Hippocampal formation (tissue), 2 donors: ENCODE data around the gene CLK1.
"Not testable (repeated sequence)": the region's sequence is repeated elsewhere in the genome, so short reads cannot be mapped to it uniquely, and the experiment has no call there.

Experiments
- DNase-seq, 2 donors: peaks; one replicate each; lab custom pipeline; 2025; lab: John Stamatoyannopoulos, UW

The CLK1 gene

DNA sequence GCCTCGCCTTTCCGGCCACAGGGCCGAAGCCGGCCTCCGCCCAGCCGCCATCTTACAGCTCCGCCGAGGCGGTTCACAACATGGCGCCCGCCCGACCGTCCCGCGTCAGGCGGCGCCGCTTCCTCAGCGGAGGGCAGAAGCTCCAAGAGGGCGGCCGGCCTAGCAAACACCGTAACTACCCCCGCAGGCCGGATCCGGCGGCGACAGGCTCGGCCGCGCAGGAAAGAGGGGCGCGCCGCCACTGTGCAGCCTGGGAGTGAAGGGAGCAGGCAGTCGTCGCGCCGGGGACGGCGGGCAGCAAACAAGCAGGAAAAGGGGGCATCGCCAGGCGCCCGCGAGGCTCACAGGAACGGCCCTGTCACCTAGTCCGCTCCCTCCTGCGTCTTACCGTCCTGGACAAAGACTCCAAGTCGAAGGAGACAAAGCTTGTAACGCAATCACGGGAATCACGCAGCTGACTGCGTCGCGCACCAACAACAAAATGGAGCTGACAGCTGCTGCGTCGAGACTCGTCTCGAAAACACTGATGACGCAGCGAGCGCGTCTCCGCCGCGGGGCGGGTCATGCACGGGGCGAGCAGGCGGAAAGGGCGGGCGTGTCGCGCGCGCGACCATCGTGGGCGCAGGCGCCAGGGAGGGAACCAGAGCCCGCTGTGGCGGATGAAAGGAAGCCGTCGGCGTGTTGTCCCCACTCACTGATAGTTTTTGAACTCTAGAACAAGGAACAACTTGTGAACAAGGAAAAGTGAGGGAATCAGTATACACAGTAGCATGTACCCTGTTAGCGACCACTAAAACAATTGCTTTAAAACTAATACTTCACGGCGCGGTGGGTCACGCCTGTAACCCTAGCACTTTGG, at the start of gene CLK1:
Gene CLK1, minus strand, starts transcription at position 483 of the 859 bp plus-strand sequence. CDS start 2,796 bp downstream, outside the sequence.
- DNase-seq, result peak; percentile 90 to 91

DNA sequence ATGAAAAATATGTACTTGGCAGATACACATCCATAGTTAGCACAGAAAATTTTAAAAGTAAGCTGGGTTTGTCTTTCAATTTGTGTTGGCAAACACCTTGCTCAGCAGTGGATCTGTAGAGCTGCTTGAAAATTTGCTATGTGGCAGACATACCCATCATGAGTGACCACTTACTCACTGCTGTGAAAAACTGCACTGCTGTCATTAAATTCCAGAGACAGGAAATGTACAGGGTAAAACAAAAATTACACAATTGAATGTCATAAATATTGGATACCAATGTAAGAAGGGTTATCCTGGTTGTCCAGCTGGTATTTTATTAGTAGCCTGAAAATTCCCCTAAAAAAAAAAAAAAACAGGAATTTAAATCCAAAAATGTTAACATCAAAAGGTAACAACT, 49.2 kb upstream of the CLK1 start:
- DNase-seq, result no peak

DNA sequence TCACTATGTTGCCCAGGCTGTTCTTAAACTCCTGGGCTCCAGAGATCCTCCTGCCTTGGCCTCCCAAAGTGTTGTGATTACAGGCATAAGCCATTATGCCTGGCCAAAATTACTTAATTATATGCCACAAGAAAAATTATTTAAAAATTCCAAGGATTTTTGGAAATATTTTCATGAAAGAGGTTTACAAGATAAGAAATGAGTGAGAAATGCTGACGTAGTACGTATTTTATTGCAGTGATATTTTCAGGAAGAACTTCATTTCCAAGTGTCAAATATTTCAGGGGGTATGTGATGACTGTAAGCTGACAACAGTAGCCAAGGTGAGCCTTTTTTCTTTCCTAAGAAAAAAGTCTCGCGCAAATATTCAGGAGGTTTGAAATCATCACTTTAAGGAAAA, 45.5 kb upstream of the CLK1 start:
- DNase-seq, result no peak

DNA sequence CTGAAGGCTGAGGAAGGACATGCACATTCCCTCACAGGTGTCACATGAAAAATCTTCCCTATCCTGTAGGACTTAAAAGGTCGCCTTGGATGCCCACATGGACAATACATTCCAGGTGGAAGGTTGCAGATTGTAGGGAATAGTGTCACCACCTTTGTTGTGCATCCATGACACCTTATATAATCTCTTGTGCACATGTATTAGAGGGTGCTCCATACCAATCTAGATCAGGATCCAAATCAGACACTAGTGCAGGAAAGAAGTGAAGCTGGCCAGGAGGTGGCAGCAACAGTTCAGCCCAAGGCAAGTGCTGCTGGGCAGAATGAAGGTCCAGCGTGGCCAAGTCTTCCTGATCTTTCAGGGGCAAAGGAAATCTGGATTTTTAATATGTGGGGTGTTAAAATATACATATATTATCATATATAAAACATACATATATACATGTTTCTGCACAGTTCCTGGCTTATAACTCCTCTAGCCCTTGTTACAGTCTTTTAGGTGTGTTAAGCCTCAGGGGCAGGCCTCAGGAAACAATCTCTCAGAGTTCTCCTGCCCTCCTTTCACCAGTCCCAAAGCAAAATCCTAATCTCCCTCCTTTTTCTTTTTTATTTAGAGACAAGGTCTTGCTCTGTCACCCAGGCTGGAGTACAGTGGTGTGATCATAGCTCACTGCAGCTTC, 41.3 kb upstream of the CLK1 start:
- peak; percentile 63 to 67 for DNase-seq

DNA sequence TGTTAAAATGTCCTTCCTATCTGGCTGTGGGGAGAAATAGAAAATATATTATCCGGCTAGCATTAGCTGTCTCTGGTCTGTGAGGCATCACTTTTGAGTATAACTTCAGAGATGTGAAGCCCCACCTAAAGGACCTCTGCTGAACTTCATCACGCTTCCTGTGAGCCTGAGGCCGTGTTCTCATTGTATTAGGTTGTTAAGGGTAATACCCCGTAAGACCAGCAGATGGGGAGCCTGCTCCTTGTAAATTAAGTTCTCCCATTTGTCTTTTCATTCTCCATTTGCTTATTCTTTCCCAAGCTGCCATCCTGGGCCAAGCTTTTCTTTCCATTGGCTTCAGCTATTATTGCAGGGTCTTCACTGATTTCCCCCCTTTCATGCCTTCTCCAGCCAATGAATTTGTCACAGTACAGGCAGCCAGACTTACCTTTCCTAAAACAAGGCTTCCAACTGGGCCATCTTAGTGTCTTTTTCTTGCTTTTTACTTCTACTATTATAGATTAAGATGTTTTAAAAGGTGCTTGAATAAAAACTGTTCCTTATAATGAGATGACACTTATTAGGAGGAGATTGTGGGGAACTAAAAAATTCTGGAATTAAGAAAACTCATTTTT, 37.1 kb upstream of the CLK1 start:
- peak; percentile 35 to 66 for DNase-seq

DNA sequence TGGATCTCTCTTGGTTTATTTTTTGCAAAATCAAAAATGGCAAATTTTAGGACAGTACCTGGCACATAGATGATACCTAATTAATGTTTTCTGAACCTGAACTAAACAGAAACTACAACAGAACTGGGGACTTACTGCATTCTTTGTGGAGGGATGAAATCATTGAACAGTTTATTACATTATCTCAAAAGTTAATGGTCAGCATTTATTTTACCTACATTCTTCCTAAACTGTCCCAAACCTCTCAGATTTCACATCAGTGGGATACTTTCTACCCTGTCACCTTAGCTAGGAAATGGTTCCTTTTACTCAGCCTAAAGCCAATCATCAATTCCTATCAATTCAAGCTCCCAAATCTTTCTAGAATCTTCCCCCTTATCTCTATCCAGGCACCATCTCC, 35.0 kb upstream of the CLK1 start:
- no peak for DNase-seq

DNA sequence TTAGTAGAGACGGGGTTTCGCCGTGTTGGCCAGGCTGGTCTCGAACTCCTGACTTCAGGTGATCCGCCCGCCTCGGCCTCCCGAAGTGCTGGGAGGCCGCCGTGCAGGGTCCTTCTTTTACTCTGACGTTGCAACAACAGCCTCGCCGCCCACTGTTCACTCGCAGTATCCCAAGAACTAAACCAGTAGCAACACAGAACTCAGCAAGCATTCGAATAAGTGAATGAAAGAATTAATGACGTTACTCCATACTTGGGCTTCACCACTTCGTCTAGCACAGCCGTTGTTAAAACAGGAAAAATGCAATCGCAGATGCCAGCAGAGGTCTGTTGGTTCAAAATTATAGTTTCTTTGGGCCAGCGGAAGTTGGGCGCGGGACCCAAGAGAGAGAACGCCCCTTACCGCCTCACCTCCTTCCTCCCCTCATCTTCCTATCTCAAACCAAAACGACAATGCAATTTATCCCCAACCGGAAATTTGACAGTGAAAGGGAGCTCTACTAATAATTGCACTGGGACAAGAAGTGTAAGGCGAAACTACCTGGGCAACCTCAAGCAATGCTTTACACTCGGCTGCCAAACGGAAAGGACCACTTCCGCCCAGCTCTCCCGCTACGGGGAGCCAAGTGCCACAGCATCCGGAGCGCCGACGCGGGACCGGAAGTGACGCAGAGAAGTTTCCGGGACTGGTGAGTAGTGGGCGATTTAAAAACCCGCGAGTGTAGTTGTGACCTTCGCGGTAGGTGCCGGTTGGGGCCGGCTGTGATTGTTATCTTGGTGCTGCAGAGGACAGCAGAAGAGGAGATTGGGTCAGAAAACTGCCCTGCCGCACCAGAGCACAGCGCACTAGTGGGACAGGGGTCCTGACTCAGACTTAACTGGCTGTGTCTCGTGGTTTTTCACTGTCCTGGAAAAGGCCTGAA, 24.5 kb upstream of the CLK1 start, which contains the start of the genes NIF3L1 and PPIL3:
Gene NIF3L1, plus strand, starts transcription at position 668 of the 922 bp plus-strand sequence. CDS start 2,573 bp downstream, outside the sequence.
Gene PPIL3, minus strand, starts transcription at position 374 of the 922 bp plus-strand sequence. CDS start 1,462 bp downstream, outside the sequence.
- DNase-seq, result peak; percentile 89 to 91

DNA sequence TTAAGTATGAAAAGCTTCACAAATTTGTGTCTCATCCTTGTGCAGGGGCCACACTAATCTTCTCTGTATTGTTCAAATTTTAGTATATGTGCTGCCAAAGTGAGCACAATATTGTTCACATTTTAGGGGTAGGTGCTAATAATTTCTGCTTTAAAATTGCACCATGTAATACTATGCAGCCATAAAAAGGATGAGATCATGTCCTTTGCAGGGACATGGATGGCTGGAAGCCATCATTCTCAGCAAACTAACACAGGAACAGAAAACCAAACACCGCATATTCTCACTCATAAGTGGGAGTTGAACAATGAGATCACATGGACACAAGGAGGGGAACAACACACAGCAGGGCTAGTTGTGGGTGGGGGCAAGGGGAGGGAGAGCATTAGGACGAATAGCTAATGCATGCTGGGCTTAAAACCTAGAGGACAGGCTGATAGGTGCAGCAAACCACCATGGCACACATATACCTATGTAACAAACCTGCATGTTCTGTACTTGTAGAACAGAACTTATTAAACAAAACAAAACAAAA, 17.3 kb upstream of the CLK1 start:
- not testable (repeated sequence) for DNase-seq

DNA sequence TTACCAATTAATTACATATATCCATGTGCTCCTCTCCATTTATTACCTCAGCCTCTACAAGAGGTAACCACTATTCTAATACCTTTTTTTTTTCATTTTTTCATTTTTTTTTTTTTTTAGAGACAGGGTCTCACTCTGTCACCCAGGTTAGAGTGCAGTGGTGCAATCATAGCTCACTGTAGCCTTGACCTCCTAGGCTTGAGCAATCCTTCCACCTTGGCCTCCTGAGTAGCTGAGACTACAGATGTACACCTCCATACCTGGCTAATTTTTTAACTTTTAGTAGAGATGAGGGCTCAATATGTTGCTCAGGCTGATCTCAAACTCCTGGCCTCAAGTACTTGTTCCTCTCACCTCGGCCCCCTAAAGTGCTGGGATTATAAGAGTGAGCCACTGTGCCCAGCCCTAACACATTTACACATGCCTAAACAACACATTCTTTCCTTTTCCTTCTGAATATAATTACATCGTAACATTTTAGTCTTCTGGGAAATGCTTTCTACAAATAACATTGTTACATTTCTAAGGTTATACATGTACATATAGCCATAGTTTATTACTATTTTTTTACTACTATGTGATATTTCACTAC, 13.9 kb upstream of the CLK1 start:
- DNase-seq, result no peak

DNA sequence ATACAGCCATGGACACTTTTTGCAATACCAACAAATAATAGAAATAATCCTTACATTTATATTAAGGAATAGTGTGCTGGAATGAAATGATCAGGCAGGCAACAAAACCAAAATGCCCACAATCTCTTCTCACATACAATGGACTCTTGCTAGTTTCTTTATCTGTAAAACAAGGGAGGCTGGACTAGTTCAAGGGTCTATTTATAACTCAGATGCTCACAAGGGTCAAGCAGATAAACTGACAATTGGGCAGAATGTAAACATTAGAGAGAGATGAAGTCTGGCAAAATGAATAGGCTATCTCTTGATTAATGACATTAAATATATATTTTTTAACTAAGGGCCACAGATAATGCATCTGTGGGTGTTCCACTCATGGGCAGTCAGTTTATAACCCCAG, 13.0 kb upstream of the CLK1 start:
- no peak for DNase-seq

DNA sequence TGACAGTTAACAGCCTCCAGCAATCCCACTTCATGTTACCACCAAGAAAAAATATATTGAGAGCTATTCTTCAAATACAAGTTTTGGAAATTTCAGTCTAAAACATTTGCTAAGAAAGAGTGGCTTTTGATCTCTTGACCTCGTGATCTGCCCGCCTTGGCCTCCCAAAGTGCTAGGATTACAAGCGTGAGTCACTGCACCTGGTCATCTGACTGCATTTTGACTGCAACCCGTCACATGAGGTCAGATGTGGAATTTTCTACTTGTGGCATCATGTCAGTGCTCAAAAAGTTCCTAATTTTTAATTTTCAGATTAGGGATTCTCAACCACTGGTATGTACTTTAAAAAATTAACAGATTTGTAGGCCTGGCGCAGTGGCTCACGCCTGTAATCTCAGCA, 9.1 kb upstream of the CLK1 start:
- no peak for DNase-seq

DNA sequence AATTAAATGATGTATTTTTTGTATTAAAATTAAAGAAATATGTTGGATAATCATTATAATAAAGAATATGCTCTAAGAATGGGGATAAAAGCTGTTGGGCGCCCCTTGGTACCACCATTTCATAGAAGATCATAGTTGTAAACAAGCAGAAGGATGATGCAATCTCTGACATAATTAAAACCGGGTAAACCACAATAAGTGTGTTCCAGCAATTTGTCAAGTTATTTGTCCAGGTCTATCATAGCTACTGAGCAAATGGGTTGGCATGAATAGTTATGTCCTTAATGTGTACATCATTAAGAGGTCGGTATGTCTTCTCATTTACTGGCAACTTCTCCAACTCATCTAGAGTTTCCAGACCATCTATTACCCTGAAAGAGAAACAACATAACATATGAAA, 6.7 kb upstream of the CLK1 start:
- DNase-seq, result no peak

DNA sequence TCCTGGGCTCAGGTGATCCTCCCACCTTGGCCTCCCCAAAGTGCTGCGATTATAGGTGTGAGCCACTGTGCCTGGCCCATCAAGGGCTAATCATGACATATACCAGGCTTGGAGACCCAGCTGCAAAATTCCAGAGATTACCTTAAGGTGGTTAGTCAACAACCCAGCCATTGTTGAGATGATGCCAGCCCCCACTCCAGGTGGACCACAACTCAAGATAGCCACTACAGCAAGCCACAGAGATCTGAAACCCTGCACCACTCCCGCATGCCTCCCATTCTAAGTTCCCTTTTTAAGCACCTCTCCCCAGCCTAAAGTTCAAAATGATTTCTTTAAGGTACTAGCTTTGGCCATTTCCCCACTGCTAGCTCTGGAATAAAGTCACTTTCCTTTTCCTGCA, 4.6 kb upstream of the CLK1 start:
- DNase-seq, result no peak

DNA sequence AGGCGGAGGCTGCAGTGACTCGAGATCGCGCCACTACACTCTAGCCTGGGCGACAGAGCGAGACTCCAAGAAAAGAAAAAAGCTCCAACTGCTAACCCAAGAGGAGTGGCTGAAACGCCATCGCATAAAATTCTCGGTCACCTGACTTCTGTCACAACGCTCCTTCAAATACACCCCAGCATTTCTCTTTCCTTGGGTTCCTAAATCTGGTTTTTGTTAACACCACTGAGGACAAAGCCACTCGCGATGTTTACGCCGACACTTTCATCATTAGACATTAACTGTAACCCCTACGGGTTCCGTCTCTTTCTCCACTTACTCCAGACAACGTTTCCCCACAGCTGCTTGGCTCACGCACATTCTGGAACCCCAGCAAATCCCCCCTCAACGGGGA, 679 bp downstream of the CLK1 start:
- peak in 1 of 2 donors; percentile 78 for DNase-seq

DNA sequence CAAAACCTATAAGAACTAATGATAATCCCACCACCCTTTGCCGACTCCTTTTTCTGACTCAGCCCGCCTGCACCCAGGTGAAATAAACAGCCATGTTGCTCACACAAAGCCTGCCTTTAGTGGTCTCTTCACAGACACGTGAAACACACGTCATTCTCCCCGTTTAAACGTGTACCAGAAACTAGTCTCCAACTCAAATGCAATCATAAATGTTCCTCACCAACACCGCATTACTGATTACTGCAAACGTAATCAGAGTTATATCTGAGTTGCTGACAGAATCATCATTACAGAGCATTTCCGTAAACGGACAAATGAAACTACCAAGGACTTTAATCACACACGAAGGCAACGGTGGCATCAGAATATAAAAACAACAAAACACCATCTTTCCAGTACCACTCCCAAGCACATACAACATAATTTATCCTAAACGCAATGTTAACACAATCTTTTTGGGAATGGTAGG, 1.9 kb downstream of the CLK1 start:
- no peak for DNase-seq

DNA sequence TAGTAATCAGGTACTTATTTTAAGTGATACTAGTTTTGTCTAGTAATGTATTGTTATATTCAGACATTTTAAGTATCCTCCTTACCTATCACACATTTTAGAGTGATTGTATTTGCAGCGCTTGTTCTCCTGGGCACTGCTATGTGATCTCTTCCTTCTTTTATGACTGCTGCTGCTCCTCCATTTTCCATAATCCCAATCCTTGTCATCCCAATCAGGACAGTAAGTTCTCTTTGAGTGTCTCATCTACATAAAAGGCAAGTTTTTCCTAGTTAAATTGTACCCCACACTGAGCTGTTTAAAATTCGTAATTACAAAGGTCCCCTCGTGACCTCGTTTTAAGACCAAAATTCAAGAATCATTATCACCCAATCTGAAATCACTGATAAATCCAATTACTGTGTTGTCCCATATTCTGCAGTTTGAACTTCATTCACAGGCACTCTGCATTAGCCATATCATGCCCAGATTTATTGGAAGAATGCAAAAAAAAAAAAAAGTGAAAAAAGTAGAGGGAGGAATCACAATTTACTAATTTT, 2.8 kb downstream of the CLK1 start:
- no peak for DNase-seq

DNA sequence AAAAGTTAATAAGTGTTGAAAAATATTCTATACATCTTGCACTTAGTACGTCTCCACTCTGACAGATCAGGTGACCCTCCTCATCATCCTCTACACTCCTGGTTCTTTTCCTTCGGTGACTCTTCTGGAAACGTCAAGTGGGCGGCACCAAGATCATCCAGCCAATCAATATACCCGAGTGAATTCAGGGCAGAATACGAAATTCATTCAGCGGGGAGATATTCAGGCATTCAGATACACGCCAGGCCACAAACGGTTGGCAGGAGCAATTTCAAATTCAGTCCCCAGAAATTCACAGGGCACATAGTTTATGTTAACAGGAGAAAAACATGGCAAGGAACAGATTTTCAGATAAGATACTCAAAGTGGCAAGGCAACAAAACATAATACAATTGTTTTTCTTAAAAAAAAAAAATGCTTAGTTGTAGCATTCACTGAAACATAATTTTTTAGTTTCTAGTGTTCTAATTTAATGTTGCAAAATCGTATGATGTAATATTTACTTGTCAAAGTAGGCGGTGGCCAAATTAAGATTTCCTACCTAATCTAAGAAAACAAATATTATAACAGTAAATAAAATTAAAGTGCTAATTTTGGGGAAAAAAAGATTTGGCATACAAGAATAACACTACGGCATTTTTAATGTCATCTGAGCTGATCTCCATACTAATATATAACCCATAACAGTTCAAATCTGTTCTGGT, 4.2 kb downstream of the CLK1 start:
- no peak for DNase-seq

DNA sequence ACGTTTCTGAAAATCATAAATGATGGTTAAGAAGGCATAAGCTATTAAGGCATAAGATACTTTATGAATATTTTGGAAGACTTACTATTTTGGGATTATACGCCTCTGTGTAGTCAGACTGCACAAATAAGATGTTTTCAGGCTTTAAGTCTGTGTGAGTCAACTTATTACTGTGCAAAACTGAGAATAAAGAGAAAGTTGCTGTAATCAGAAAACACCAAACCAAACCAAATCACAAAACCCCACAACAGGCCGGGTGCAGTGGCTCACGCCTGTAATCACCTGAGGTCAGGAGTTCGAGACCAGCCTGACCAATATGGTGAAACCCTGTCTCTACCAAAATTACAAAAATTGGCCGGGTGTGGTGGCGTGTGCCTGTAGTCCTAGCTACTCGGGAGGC, 7.7 kb downstream of the CLK1 start:
- no peak for DNase-seq

DNA sequence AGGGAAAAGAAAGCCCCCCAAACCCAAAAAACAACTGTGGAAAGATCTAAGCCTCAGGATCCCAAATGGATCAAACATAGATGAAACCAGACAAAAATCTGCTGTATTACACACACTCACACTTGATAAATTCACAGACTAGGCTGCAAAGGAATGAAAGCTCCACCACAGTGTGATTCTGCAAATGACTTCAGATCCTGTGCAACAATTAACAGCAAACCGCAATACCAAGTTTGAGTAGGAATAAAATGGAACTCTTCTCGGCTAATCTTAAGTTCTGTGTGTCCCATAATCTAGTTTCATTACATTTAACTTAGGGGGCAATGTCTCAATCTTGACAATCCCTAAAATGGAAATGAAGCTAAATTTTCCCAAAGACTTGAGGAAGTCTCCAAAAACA, 11.9 kb downstream of the CLK1 start:
- no peak for DNase-seq
